Caco-2 (cell line): ENCODE results near the gene CLEC4G. TPM values are rescaled to one million over a fixed set of nuclear protein-coding genes. Genes with fewer than 3 reads are reported as not detected.

Experiments used
- Bru-seq: library from RNA; stranded (reverse); fragments of 400-500 nt; gene quantifications from one replicate; lab custom pipeline; 2021; lab: Mats Ljungman, UMichigan
- BruChase-seq, 2 experiments: library from RNA; stranded (reverse); fragments of 400-500 nt; gene quantifications; one replicate each; lab custom pipeline; 2021; lab: Mats Ljungman, UMichigan
- BruUV-seq: library from RNA; stranded (reverse); fragments of 400-500 nt; replicated peaks from 2 replicates; lab custom pipeline; 2021; lab: Mats Ljungman, UMichigan
- CTCF ChIA-PET: fragments of 300-600 bp; sonication (Branson Sonifier 250); formaldehyde crosslinking; loops from one replicate; lab custom pipeline; 2022; ENCODE audit warnings: antibody characterized with exemption; lab: Charles Lee
- POLR2A ChIA-PET: fragments of 300-600 bp; sonication (Branson Sonifier 250); formaldehyde crosslinking; loops from one replicate; lab custom pipeline; 2022; ENCODE audit warnings: antibody characterized with exemption; lab: Charles Lee
- DNase-seq, 2 experiments: peaks; one replicate each; pipeline versions ENCODE4 v3.0.0 to v3.0.0-alpha.2; 2020 to 2022
- H3K27me3 ChIP-seq: replicated peaks from 2 replicates; pipeline ENCODE4 v1.6.0; 2011; ENCODE audit warnings: low read length; ENCODE audit not compliant: control insufficient read depth, insufficient read depth
- H3K36me3 ChIP-seq: 2 replicates; pipeline ENCODE4 v1.5.1; 2011; ENCODE audit warnings: low read length; ENCODE audit not compliant: control insufficient read depth, insufficient read depth
- H3K4me1 ChIP-seq: fragments of 250-450 bp; sonication (Bioruptor Pico); 2 replicates; pipeline ENCODE4 v1.5.1; 2020; ENCODE audit warnings: mild to moderate bottlenecking
- H3K4me3 ChIP-seq: 2 replicates; pipeline ENCODE4 v1.5.1; 2011; ENCODE audit warnings: low read depth, mild to moderate bottlenecking, control low read depth, low read length
- H3K9me3 ChIP-seq: fragments of 250-450 bp; sonication (Bioruptor Pico); 2 replicates; pipeline ENCODE4 v1.5.1; 2020; ENCODE audit warnings: mild to moderate bottlenecking, moderate library complexity
- H3K27ac Mint-ChIP-seq: one replicate; pipeline ENCODE4 v1.8.0; 2022; ENCODE audit warnings: mixed read lengths; ENCODE audit not compliant: unreplicated experiment
- H3K27me3 Mint-ChIP-seq: one replicate; pipeline ENCODE4 v1.8.0; 2022; ENCODE audit warnings: mixed read lengths; ENCODE audit not compliant: insufficient read depth, unreplicated experiment
- H3K36me3 Mint-ChIP-seq: one replicate; pipeline ENCODE4 v1.8.0; 2022; ENCODE audit warnings: mild to moderate bottlenecking, mixed read lengths; ENCODE audit not compliant: insufficient read depth, unreplicated experiment
- H3K4me1 Mint-ChIP-seq: one replicate; pipeline ENCODE4 v1.8.0; 2022; ENCODE audit warnings: low read depth, mixed read lengths; ENCODE audit not compliant: unreplicated experiment
- H3K4me3 Mint-ChIP-seq: one replicate; pipeline ENCODE4 v1.8.0; 2022; ENCODE audit warnings: mild to moderate bottlenecking, moderate library complexity, mixed read lengths; ENCODE audit not compliant: unreplicated experiment
- H3K9me3 Mint-ChIP-seq: one replicate; pipeline ENCODE4 v1.8.0; 2022; ENCODE audit warnings: mixed read lengths; ENCODE audit not compliant: unreplicated experiment
- CTCF ChIP-seq, 2 experiments: fragments of 200-600 bp in 1 of 2; IDR thresholded peaks; 1 replicate in 1 of 2; 2 replicates in 1 of 2; pipeline versions ENCODE4 v1.5.1 to v1.8.0; 2011 to 2022; ENCODE audit warnings: antibody characterized with exemption in 1 of 2, control low read depth in 1 of 2, inconsistent platforms in 1 of 2, low read depth in 1 of 2, low read length in 1 of 2, mild to moderate bottlenecking in 1 of 2, moderate library complexity in 1 of 2; ENCODE audit not compliant: insufficient read depth in 1 of 2, severe bottlenecking in 1 of 2, unreplicated experiment in 1 of 2
- intact Hi-C: fragments of 100-400 bp; cut with micrococcal nuclease; formaldehyde crosslinking; loops from one replicate; pipeline ENCODE4 v1.10.0; 2022; ENCODE audit not compliant: unreplicated experiment
- long read RNA-seq: library from polyadenylated mRNA; stranded (forward); transcript quantifications from one replicate; pipeline ENCODE4 v2.0.0, GENCODE V29; 2022
- total RNA-seq: library from RNA; stranded (reverse); gene quantifications from 2 replicates; pipeline ENCODE4 v1.2.3, GENCODE V29; 2022

The CLEC4G gene
- total RNA-seq (not detected in 2 replicates), Bru-seq, nascent RNA (not detected), BruChase-seq, experiment 1, labeled RNA remaining after a 2-hour chase (not detected), BruChase-seq, experiment 2, labeled RNA remaining after a 6-hour chase (not detected)
- long read RNA-seq, result 0 reads

GRCh38 chr19:7732045-7732444 lies at the start of gene CLEC4G:
Gene CLEC4G (minus strand): TSS chr19:7732110. CDS start chr19:7732102, 8 bp downstream.
- H3K27me3 Mint-ChIP-seq, result peaks cover 30% of the 10 kb centered on the region
- H3K9me3 ChIP-seq, result no peaks in the 10 kb centered on the region

GRCh38 chr19:7781157-7781556 lies 49.2 kb upstream of the CLEC4G start:
- Histone ChIP-seq H3K4me1 (peaks cover 13% of the 10 kb centered on the region), H3K4me3 (no peak overlapping the region), H3K27me3 (no peaks in the 10 kb centered on the region), H3K9me3 (no peaks in the 10 kb centered on the region), H3K36me3 (no peaks in the 10 kb centered on the region)
- Mint-ChIP-seq H3K9me3 (no peaks in the 10 kb centered on the region), H3K4me3 (no peak overlapping the region), H3K4me1 (peaks cover 25% of the 10 kb centered on the region), H3K36me3 (no peaks in the 10 kb centered on the region), H3K27me3 (no peaks in the 10 kb centered on the region), H3K27ac (no peak overlapping the region)
- POLR2A ChIA-PET, result no interaction called here
- peak in 1 of 2 experiments; percentile 38 for DNase-seq
- CTCF ChIA-PET, result interaction anchor here (1.0 kb wide), 1 partner anchor 19 kb away, joined by 3 read pairs; no protein-coding TSS in a partner anchor
- intact Hi-C loops, result loop anchor here (1.0 kb wide), 1 partner anchor 18 kb away; no protein-coding TSS in a partner anchor
- TF ChIP-seq CTCF (IDR thresholded peaks at IDR 0.05; ENCODE audit: insufficient read depth in 1 of 2, low read depth in 1 of 2, low read length in 1 of 2, severe bottlenecking in 1 of 2, unreplicated experiment in 1 of 2), result no peak
- no TSS peak for BruUV-seq

More at GRCh38 chr19:7732045-7732444, at the start of gene CLEC4G:
- ChIA-PET CTCF (no interaction called here), POLR2A (no interaction called here)
- Mint-ChIP-seq H3K36me3 (no peaks in the 10 kb centered on the region), H3K4me3 (no peak within 1 kb of the TSS), H3K9me3 (peaks cover 7% of the 10 kb centered on the region), H3K27ac (no peak within 1 kb of the TSS), H3K4me1 (peaks cover 12% of the 10 kb centered on the region)
- no peak within 1 kb of the TSS for H3K4me3 ChIP-seq
- H3K27me3 ChIP-seq, result no peaks in the 10 kb centered on the region
- no peak for TF ChIP-seq CTCF (IDR thresholded peaks at IDR 0.05; ENCODE audit: insufficient read depth in 1 of 2, low read depth in 1 of 2, low read length in 1 of 2, severe bottlenecking in 1 of 2, unreplicated experiment in 1 of 2)
- H3K36me3 ChIP-seq, result no peaks in the 10 kb centered on the region
- no peaks in the 10 kb centered on the region for H3K4me1 ChIP-seq
- DNase-seq, result no peak
- intact Hi-C loops, result no loop called here
- BruUV-seq, result no TSS peak

- TF ChIP-seq CTCF (IDR thresholded peaks at IDR 0.05; ENCODE audit: insufficient read depth in 1 of 2, low read depth in 1 of 2, low read length in 1 of 2, severe bottlenecking in 1 of 2, unreplicated experiment in 1 of 2), result no peak
- Histone ChIP-seq H3K36me3 (no peaks in the 10 kb centered on the region), H3K9me3 (no peaks in the 10 kb centered on the region), H3K4me1 (peaks cover 12% of the 10 kb centered on the region), H3K27me3 (no peaks in the 10 kb centered on the region), H3K4me3 (no peak overlapping the region)
- no TSS peak for BruUV-seq
- intact Hi-C loops, result no loop called here
- no peak for DNase-seq
- H3K27ac Mint-ChIP-seq, result no peak overlapping the region
- POLR2A ChIA-PET, result no interaction called here
- H3K4me1 Mint-ChIP-seq, result peaks cover 21% of the 10 kb centered on the region
- no peaks in the 10 kb centered on the region for H3K27me3 Mint-ChIP-seq
- no peaks in the 10 kb centered on the region for H3K36me3 Mint-ChIP-seq
- CTCF ChIA-PET, result interaction anchor here (0.6 kb wide), 1 partner anchor 82 kb away, joined by 3 read pairs; no protein-coding TSS in a partner anchor
- H3K4me3 Mint-ChIP-seq, result peak overlapping the region; percentile 42
- H3K9me3 Mint-ChIP-seq, result no peaks in the 10 kb centered on the region
Observed at GRCh38 chr19:7779631-7780486, 47.9 kb upstream of the CLEC4G start.
